ENCODE results near the gene CREBL2. TPM values are rescaled to one million over a fixed set of nuclear protein-coding genes. Genes with fewer than 3 reads are reported as not detected.

The CREBL2 gene
- total RNA-seq, 1 experiment from 2014 or later: 19.3 TPM

DNA sequence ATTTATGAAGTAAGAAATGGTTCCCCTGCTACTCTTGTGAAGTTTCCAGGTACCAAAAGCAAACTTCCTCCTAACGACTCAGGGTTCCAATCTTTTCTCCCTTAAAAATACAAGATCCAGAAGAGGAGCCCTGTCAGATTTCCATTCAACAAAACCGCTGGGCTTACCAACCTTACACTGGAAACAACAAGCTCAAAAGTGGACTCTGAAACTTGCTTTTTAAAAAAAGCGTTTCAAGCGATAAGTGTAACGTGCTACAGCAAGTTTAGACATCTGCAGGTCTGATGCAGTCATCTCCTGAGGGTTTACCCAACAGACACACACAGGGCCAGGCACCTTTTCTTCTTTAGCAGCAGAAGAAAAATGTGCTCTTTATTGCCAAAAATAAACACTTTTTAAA lies 6.9 kb upstream of the CREBL2 start:
- no peaks in the 10 kb centered on the region for H3K9me3 ChIP-seq (ENCODE audit: low read length)
- no peak overlapping the region for H2AFZ ChIP-seq (ENCODE audit: low read length)
- H3K4me1 ChIP-seq (ENCODE audit: low read length): peaks cover 10% of the 10 kb centered on the region
- no peaks in the 10 kb centered on the region for H3K36me3 ChIP-seq (ENCODE audit: insufficient read depth, low read length)
- no peak overlapping the region for H3K4me2 ChIP-seq (ENCODE audit: low read depth, low read length, poor library complexity, severe bottlenecking)
- H3K9me2 ChIP-seq (replicated peaks; ENCODE audit: insufficient read depth, low read length): no peaks in the 10 kb centered on the region
- no peaks in the 10 kb centered on the region for H3K27me3 ChIP-seq (ENCODE audit: low read length)
- no peak for DNase-seq
- H3K27ac ChIP-seq (ENCODE audit: low read length): no peak overlapping the region
- H3K9ac ChIP-seq (ENCODE audit: low read length): no peak overlapping the region
- H4K20me1 ChIP-seq (ENCODE audit: insufficient read depth, low read depth, low read length): no peaks in the 10 kb centered on the region
- no peak overlapping the region for H3K4me3 ChIP-seq (ENCODE audit: low read length)
- H3K79me2 ChIP-seq (ENCODE audit: low read length): no peaks in the 10 kb centered on the region

DNA sequence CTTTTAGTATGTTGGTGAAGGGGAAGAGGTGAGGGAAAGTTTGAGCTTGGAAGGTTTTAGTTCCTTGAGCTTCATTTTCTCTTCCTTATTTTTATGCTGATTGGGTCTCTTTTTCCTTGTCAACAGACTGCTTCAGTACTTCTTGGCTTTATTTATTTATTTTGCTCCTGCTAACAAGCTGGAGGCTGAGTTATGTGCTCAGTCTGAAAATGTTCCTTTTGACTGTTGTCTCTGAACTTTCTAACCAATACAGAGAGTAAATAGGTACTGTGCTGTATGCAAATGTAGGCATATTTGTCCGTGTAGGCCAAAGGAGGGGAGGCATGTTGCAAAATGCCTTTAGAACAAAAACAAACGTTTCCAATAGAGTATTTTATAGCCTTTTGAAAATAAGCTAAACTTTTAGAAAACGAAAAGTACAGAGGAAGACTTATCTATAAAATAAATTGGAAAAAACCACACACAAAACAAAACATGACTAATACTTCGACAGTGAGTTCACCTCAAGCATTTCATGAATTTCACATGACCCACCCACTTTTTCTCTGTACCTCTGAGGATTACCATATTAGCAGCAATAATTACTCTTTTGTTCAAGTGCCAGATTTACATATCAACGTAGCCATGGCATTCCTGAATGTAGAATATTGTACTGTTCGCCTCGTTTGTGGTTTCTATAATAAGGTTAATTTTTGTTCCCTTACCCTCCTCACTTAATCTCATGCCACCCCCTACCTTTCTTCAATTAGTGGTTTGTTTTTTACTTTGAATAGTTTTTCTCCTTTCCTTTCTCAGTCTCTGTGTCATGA lies 4.7 kb upstream of the CREBL2 start:
- Histone ChIP-seq H4K20me1 (ENCODE audit: insufficient read depth, low read depth, low read length) (no peaks in the 10 kb centered on the region), H3K9ac (ENCODE audit: low read length) (no peak overlapping the region), H3K36me3 (ENCODE audit: insufficient read depth, low read length) (no peaks in the 10 kb centered on the region), H3K27me3 (ENCODE audit: low read length) (no peaks in the 10 kb centered on the region), H2AFZ (ENCODE audit: low read length) (no peak overlapping the region), H3K4me1 (ENCODE audit: low read length) (peaks cover 17% of the 10 kb centered on the region), H3K9me3 (ENCODE audit: low read length) (no peaks in the 10 kb centered on the region), H3K79me2 (ENCODE audit: low read length) (no peaks in the 10 kb centered on the region), H3K4me2 (ENCODE audit: low read depth, low read length, poor library complexity, severe bottlenecking) (no peak overlapping the region), H3K9me2 (replicated peaks; ENCODE audit: insufficient read depth, low read length) (no peaks in the 10 kb centered on the region), H3K4me3 (ENCODE audit: low read length) (no peak overlapping the region), H3K27ac (ENCODE audit: low read length) (no peak overlapping the region)
- DNase-seq: no peak

DNA sequence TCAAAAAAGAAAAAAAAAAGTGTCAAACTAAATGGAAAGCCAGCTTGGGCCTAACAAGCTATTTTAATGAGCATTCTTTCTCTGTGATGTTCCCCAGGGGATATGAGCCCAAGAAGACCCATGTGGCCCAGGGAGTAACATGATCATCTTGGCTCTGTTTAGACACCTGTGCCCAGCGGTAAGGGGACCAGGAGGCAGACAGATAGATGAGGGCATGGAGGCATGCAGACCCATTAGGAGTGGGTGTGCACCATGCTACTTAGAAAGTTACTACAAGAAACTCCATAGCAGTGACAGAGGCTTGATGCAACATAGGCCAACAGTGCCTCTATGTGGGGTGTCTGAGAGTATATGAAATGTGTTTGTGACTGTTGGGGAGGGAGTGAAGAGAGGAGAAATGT lies 3.1 kb upstream of the CREBL2 start:
- peaks cover 7% of the 10 kb centered on the region; the same call in 1 of the 2 replicates for H3K79me2 ChIP-seq (ENCODE audit: low read length)
- H3K9ac ChIP-seq (ENCODE audit: low read length): no peak overlapping the region
- no peak overlapping the region for H3K4me2 ChIP-seq (ENCODE audit: low read depth, low read length, poor library complexity, severe bottlenecking)
- H3K27me3 ChIP-seq (ENCODE audit: low read length): no peaks in the 10 kb centered on the region
- DNase-seq: no peak
- no peak overlapping the region for H3K4me3 ChIP-seq (ENCODE audit: low read length)
- H3K27ac ChIP-seq (ENCODE audit: low read length): no peak overlapping the region
- no peaks in the 10 kb centered on the region for H3K36me3 ChIP-seq (ENCODE audit: insufficient read depth, low read length)
- H4K20me1 ChIP-seq (ENCODE audit: insufficient read depth, low read depth, low read length): no peaks in the 10 kb centered on the region
- H3K9me3 ChIP-seq (ENCODE audit: low read length): no peaks in the 10 kb centered on the region
- H3K4me1 ChIP-seq (ENCODE audit: low read length): peaks cover 30% of the 10 kb centered on the region
- peak overlapping the region; percentile 30; the same call in 1 of the 2 replicates for H2AFZ ChIP-seq (ENCODE audit: low read length)
- H3K9me2 ChIP-seq (replicated peaks; ENCODE audit: insufficient read depth, low read length): no peaks in the 10 kb centered on the region

DNA sequence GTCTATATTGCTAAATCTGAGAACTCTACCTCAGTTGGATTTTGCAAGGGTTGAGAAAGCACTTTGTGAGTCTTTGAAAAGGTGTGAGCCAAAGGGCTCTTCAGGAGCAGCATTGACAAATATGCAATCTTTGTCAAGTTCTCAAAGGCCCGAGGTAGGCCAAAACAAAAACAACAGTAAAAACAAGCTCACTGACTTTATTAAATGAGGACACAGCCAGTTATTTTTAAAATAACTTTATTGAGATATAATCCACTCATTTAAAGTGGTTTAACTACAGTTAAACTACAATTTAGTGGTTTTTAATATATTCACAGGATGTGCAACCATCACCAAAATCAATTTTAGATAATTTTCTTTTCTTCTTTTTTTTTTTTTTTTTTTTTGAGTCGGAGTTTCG lies 2.0 kb upstream of the CREBL2 start:
- Histone ChIP-seq H3K9ac (ENCODE audit: low read length) (no peak overlapping the region), H3K9me3 (ENCODE audit: low read length) (no peaks in the 10 kb centered on the region), H3K9me2 (replicated peaks; ENCODE audit: insufficient read depth, low read length) (no peaks in the 10 kb centered on the region), H3K36me3 (ENCODE audit: insufficient read depth, low read length) (no peaks in the 10 kb centered on the region), H3K4me1 (ENCODE audit: low read length) (peaks cover 32% of the 10 kb centered on the region), H3K4me2 (ENCODE audit: low read depth, low read length, poor library complexity, severe bottlenecking) (no peak overlapping the region), H3K79me2 (ENCODE audit: low read length) (peaks cover 9% of the 10 kb centered on the region; the same call in 1 of the 2 replicates), H3K4me3 (ENCODE audit: low read length) (no peak overlapping the region), H3K27me3 (ENCODE audit: low read length) (no peaks in the 10 kb centered on the region), H4K20me1 (ENCODE audit: insufficient read depth, low read depth, low read length) (no peaks in the 10 kb centered on the region), H3K27ac (ENCODE audit: low read length) (no peak overlapping the region), H2AFZ (ENCODE audit: low read length) (no peak overlapping the region)
- no peak for DNase-seq

DNA sequence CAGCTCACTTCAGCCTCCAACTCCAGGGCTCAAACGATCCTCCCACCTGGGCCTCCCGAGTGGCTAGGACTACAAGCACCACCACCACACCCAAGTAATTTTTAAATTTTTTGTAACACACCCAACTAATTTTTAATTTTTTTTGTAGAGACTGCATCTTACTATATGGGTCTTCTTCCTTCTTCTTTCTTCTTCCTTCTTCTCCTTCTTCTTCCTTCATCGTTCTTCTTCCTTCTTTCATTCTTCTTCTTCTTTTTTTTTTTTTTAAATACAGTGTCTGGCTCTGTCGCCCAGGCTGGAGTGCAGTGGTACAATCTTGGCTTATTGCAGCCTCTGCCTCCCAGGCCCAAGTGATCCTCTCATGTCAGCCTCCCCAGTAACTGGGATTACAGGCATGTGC lies 965 bp upstream of the CREBL2 start:
- Histone ChIP-seq H3K27ac (ENCODE audit: low read length) (peak overlapping the region; percentile 55; the same call in 1 of the 2 replicates), H3K4me3 (ENCODE audit: low read length) (peak overlapping the region; percentile 77), H3K4me1 (ENCODE audit: low read length) (peaks cover 32% of the 10 kb centered on the region)

DNA sequence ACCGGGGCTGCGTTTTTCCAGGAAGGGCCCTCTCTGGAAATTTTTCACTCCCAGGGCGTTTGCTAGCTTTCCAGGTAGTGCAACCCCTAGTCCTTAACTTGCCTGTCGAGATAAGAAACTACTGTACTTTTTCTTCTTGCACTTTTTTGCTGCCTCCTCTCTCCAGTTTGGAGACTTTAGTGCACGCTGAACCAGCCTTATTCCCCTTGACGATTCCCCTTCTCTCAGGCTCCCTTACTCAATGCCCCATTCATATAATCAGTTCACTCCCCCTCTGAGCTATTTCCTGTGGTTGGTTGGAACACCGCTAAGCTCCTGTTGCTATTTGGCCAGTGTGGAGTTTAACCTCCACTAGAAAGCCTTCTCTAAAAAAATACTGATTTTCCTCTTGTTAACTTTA lies 682 bp downstream of the CREBL2 start:
- no peaks in the 10 kb centered on the region for H4K20me1 ChIP-seq (ENCODE audit: insufficient read depth, low read depth, low read length)
- DNase-seq: peak; percentile 54

More for the DNA sequence above, 965 bp upstream of the CREBL2 start:
- Histone ChIP-seq H3K9me3 (ENCODE audit: low read length) (no peaks in the 10 kb centered on the region), H3K9me2 (replicated peaks; ENCODE audit: insufficient read depth, low read length) (no peaks in the 10 kb centered on the region), H3K4me2 (ENCODE audit: low read depth, low read length, poor library complexity, severe bottlenecking) (peak overlapping the region; percentile 78), H4K20me1 (ENCODE audit: insufficient read depth, low read depth, low read length) (no peaks in the 10 kb centered on the region), H3K79me2 (ENCODE audit: low read length) (peaks cover 9% of the 10 kb centered on the region; the same call in 1 of the 2 replicates), H3K27me3 (ENCODE audit: low read length) (no peaks in the 10 kb centered on the region), H3K9ac (ENCODE audit: low read length) (peak overlapping the region; percentile 82), H2AFZ (ENCODE audit: low read length) (peak overlapping the region; percentile 94; the same call in 1 of the 2 replicates), H3K36me3 (ENCODE audit: insufficient read depth, low read length) (no peaks in the 10 kb centered on the region)
- no peak for DNase-seq

DNA sequence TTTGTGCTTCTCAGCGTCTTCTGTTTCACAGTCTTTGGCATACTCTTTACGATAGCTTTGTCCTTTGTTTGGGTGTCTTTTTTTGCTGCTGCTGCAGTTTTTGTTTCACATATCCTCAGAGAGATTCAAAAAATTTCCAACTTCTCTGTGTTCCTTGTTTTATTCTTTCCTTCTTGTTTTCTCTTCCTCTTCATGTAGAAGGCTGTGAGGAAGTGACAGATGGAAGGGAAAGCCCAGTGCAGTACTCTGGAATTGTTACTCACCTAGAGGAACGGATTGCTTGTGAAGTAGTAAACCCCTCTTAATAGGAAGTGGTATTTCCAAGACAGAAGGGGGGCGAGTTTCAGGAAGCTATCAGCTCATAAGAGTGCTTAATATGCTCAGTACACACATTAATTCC lies 1.7 kb downstream of the CREBL2 start:
- no peaks in the 10 kb centered on the region for H3K27me3 ChIP-seq (ENCODE audit: low read length)
- 0 out of 2 replicates have a peak overlapping the region, but pooled peaks have one; percentile 1 for H3K4me3 ChIP-seq (ENCODE audit: low read length)
- no peak for DNase-seq
- H2AFZ ChIP-seq (ENCODE audit: low read length): no peak overlapping the region
- no peaks in the 10 kb centered on the region for H4K20me1 ChIP-seq (ENCODE audit: insufficient read depth, low read depth, low read length)
- no peaks in the 10 kb centered on the region for H3K9me2 ChIP-seq (replicated peaks; ENCODE audit: insufficient read depth, low read length)
- H3K4me1 ChIP-seq (ENCODE audit: low read length): peaks cover 29% of the 10 kb centered on the region
- no peaks in the 10 kb centered on the region for H3K36me3 ChIP-seq (ENCODE audit: insufficient read depth, low read length)
- no peak overlapping the region for H3K27ac ChIP-seq (ENCODE audit: low read length)
- H3K79me2 ChIP-seq (ENCODE audit: low read length): peaks cover 9% of the 10 kb centered on the region; the same call in 1 of the 2 replicates
- H3K4me2 ChIP-seq (ENCODE audit: low read depth, low read length, poor library complexity, severe bottlenecking): peak overlapping the region; percentile 78
- no peak overlapping the region for H3K9ac ChIP-seq (ENCODE audit: low read length)
- no peaks in the 10 kb centered on the region for H3K9me3 ChIP-seq (ENCODE audit: low read length)

More for the DNA sequence above, 682 bp downstream of the CREBL2 start:
- Histone ChIP-seq H3K79me2 (ENCODE audit: low read length) (peaks cover 9% of the 10 kb centered on the region; the same call in 1 of the 2 replicates), H3K4me3 (ENCODE audit: low read length) (peak overlapping the region; percentile 77), H3K9me2 (replicated peaks; ENCODE audit: insufficient read depth, low read length) (no peaks in the 10 kb centered on the region), H3K4me1 (ENCODE audit: low read length) (peaks cover 32% of the 10 kb centered on the region), H3K27ac (ENCODE audit: low read length) (peak overlapping the region; percentile 55; the same call in 1 of the 2 replicates), H3K9me3 (ENCODE audit: low read length) (no peaks in the 10 kb centered on the region), H3K9ac (ENCODE audit: low read length) (peak overlapping the region; percentile 82), H2AFZ (ENCODE audit: low read length) (peak overlapping the region; percentile 94), H3K4me2 (ENCODE audit: low read depth, low read length, poor library complexity, severe bottlenecking) (peak overlapping the region; percentile 78), H3K27me3 (ENCODE audit: low read length) (no peaks in the 10 kb centered on the region), H3K36me3 (ENCODE audit: insufficient read depth, low read length) (no peaks in the 10 kb centered on the region)

DNA sequence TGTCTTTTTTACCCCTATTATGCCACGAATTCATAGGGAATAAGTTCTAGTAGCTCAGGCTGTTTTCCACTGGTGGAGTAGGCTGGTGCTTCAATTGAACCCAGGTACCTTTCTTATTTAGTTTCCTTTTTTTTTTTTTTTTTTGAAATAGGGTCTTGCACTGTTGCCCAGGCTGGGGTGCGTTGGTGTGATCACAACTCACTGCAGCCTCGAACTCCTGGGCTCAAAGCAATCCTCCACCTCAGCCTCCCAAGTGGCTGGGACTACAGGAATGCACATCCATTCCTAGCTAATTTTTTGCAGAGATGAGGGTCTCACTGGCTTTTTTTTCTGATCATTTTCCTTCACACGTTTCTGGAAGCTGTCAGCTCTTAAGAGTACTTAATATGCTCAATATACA lies 2.7 kb downstream of the CREBL2 start:
- H3K79me2 ChIP-seq (ENCODE audit: low read length): peaks cover 9% of the 10 kb centered on the region; the same call in 1 of the 2 replicates
- no peak overlapping the region for H3K4me2 ChIP-seq (ENCODE audit: low read depth, low read length, poor library complexity, severe bottlenecking)
- no peak for DNase-seq
- no peak overlapping the region for H3K4me3 ChIP-seq (ENCODE audit: low read length)
- H3K36me3 ChIP-seq (ENCODE audit: insufficient read depth, low read length): no peaks in the 10 kb centered on the region
- no peaks in the 10 kb centered on the region for H4K20me1 ChIP-seq (ENCODE audit: insufficient read depth, low read depth, low read length)
- no peak overlapping the region for H3K9ac ChIP-seq (ENCODE audit: low read length)
- no peaks in the 10 kb centered on the region for H3K27me3 ChIP-seq (ENCODE audit: low read length)
- H3K9me2 ChIP-seq (replicated peaks; ENCODE audit: insufficient read depth, low read length): no peaks in the 10 kb centered on the region
- no peak overlapping the region for H2AFZ ChIP-seq (ENCODE audit: low read length)
- no peaks in the 10 kb centered on the region for H3K9me3 ChIP-seq (ENCODE audit: low read length)
- peaks cover 22% of the 10 kb centered on the region for H3K4me1 ChIP-seq (ENCODE audit: low read length)
- H3K27ac ChIP-seq (ENCODE audit: low read length): no peak overlapping the region
